ENCODE data around the gene GALNT18. TPM values are rescaled to one million over a fixed set of nuclear protein-coding genes. Genes with fewer than 3 reads are reported as not detected.

Gene GALNT18
- total RNA-seq, 1 experiment from 2014 or later = 13.5 TPM

DNA sequence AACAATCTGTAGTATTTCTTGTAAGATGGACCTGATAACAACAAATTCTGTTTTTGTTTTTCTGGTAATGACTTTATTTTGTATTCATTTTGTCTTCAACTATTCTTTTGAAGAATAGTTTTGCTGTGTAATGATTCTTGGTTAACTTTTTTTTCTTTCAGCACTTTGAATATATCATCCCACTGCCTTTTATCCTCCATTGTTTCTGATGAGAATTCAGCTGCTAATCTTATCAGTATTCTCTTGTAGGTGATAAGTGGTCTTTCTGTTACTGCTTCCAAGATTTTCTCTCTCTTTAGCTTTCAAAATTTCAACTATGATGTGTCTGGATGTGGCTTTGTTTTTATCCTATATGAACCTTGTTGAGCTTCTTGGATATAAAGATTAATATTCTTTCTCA lies 21.5 kb downstream of the GALNT18 start:
- no peak for DNase-seq (ENCODE audit: low read depth)
- in situ Hi-C loops (cut with HindIII; ENCODE audit: low pct_unique_long_range_greater_than_20kb, low sequenced_read_pairs) = no loop called here

DNA sequence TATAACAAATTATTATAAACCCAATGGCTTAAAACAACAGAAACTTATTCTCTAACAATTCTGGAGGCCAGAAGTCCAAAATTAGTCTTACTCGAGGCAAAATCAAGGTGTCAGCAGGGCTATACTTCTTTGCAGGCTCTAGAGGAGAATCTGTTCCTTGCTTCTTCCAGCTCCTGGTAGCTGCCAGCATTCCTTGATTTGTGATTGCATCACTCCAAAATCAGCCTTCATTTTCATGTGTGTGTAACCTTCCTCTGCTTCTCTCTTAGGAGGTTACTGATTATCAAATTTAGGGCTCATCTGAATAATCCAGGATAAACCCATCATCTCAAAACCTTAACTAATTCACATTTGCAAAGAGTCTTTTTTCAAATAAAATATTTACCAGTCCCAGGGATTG lies 23.6 kb downstream of the GALNT18 start:
- no peak for DNase-seq (ENCODE audit: low read depth)
- in situ Hi-C loops (cut with HindIII; ENCODE audit: low pct_unique_long_range_greater_than_20kb, low sequenced_read_pairs) = no loop called here

DNA sequence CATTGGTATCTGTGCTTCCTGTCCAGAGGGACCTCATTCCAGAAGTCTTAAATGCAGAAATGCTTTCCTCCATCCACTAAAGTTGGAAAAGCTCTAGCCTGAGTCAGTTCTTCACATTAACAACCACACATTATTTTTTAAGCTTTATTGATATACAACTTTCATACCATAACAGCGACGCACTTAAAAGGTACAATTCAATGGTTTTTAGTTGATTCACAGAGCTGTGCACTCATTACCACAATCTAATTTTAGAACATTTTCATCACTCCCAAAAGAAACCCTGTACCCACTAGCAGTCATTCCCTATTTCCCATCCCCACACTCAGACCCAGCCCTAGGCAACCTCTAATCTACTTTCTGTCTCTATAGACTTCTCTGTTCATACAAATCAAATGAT lies 27.6 kb downstream of the GALNT18 start:
- in situ Hi-C loops (cut with HindIII; ENCODE audit: low pct_unique_long_range_greater_than_20kb, low sequenced_read_pairs) = no loop called here
- DNase-seq (ENCODE audit: low read depth) = no peak

DNA sequence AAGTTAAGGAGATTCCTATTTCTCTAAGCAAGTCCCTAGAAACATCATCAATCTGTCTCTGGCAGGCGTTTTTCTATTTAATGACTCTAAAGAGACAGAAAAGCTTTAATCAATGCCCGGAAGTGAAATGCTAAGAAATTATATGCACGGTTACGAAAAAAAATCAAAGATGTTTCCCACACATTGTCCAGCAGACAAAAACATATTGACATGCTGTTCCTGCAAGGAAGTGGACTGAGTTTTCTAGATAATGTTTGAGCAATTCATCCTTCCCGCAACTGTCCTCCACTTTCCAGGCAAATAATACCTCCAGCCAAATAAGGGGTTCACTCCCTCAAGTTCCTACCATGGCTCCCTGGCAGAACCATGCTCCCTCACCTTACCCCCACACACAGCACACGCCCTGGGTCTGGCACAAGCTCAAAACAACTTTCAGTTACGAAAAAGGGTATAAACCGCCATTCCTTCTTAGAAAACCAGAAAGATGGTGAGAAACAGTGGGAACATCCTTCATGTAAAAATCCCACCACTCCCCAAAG lies 29.6 kb downstream of the GALNT18 start:
- in situ Hi-C loops (cut with HindIII; ENCODE audit: low pct_unique_long_range_greater_than_20kb, low sequenced_read_pairs) = no loop called here
- no peak for DNase-seq (ENCODE audit: low read depth)

DNA sequence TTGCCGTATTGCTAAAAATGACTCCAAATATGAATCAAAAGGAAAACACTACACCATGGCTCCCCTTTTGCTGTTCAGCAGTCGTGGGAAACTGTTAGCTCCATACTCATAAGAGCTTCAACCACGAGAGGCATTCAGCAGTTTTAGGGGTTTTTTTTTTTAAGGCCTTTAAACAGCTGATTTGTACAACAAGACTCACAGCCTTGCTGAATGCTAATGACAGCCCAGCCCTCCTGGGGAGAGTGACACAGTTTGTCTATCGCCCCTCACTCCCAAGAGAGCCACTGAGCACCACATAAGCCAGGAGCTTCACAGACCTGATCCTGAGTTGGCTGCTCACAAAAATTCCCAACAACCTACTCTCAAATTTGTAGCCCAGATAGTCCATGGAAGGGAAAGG lies 32.4 kb downstream of the GALNT18 start:
- DNase-seq (ENCODE audit: low read depth) = no peak
- in situ Hi-C loops (cut with HindIII; ENCODE audit: low pct_unique_long_range_greater_than_20kb, low sequenced_read_pairs) = no loop called here

DNA sequence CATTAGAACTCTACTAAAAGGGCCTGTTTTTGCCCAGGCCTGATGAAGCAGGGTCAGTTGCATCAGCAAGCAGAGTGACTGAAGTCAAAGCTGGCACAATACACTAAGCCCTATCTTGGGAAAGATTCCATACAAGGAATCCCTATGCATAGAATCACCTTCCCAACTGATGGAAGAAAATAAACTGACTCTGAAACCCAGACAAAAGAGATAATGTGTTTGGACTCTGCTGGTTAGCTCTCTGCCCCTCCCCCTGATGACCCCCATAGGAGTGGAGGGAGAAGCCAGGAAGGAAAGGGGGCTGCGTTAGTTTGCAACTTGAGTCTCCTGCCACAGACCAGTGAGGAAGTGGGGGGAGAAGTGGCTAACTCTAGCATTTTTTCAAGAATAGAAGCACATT lies 32.9 kb downstream of the GALNT18 start:
- in situ Hi-C loops (cut with HindIII; ENCODE audit: low pct_unique_long_range_greater_than_20kb, low sequenced_read_pairs) = no loop called here
- no peak for DNase-seq (ENCODE audit: low read depth)

DNA sequence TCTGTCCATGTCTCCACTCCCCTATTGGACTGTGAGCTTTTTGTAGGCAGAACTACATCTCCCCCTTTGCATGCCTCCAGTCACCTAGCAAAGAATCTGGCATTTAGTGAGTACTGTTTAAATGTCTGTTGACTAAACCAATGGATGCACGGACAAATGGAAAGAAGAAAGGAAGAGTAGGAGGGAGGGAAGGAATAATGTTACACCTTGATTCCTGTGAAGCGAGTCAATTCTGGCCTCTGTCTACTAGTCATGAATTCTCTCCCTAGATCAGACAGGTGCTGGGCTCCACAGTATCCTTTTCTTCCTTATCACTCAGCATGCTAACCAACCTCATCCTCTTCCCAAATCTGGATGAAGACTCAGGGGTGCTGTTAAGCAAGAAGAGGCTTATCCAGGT lies 33.6 kb downstream of the GALNT18 start:
- in situ Hi-C loops (cut with HindIII; ENCODE audit: low pct_unique_long_range_greater_than_20kb, low sequenced_read_pairs) = no loop called here
- no peak for DNase-seq (ENCODE audit: low read depth)

DNA sequence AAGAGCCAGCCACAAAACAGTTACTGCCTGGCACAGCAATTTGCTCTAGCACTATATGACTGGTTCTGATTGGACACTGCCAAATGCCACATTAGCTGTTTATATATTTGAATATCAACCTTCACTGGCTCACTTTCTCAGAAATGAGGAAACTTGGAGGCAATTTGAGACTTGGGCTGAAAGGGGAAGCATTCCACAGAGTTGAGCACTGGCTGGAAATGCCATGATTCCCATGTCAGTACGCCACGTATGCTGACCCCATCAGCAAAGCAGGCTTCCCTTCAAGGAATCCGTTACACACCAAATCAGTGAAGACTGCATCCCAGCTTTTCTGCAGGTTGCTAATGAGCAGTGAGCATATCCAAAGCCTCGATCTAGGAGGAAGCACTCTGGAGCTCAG lies 34.7 kb downstream of the GALNT18 start:
- in situ Hi-C loops (cut with HindIII; ENCODE audit: low pct_unique_long_range_greater_than_20kb, low sequenced_read_pairs) = no loop called here
- DNase-seq (ENCODE audit: low read depth) = no peak

DNA sequence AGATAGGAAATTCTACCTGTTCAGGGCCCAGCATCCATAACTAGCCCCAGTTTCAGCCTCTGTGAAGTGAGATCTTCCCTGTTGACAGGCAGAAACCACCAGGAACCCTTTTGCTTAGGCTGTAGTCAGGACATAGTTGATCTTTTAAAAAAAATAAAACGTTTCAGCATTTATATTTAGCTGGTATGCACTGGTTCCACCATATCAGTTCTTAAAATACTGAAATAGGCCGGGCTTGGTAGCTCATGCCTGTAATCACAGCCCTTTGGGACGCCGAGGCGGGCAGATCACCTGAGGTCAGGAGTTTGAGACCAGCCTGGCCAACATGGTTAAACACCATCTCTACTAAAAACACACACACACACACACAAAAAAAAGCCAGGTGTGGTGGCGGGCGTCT lies 35.3 kb downstream of the GALNT18 start:
- in situ Hi-C loops (cut with HindIII; ENCODE audit: low pct_unique_long_range_greater_than_20kb, low sequenced_read_pairs) = no loop called here
- DNase-seq (ENCODE audit: low read depth) = no peak

DNA sequence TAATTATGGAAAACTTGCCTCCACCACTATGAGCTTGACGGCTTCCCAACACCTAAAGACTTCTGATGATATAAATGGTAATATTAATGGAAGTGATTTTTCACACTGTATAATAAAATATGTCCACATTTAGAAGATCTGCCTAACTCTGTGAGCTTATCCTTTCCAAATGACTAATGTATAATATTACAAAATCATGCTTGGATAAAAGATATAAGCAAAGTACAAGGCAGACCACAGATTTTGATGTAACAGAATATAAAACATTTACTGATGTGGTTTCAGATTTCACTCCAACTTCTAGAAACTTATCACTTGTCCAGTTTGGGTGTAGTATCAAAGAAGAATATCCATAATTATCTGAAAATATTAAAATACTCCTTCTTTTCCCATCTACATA lies 36.9 kb downstream of the GALNT18 start:
- no peak for DNase-seq (ENCODE audit: low read depth)
- in situ Hi-C loops (cut with HindIII; ENCODE audit: low pct_unique_long_range_greater_than_20kb, low sequenced_read_pairs) = no loop called here

DNA sequence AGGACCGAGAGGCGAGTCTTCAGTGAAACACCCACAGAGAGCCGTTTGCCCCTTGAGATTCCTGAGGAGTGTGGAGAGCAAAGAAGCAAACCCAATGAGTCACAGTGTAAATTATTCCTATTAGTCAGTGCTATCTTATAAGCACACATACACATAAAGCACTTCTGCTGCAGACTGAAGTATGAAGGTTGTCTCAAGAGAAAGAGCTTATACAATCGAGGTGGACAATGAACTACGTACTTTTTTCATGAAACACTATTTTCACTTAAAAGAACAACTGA lies 37.3 kb downstream of the GALNT18 start:
- in situ Hi-C loops (cut with HindIII; ENCODE audit: low pct_unique_long_range_greater_than_20kb, low sequenced_read_pairs) = no loop called here
- DNase-seq (ENCODE audit: low read depth) = peak; percentile 59

DNA sequence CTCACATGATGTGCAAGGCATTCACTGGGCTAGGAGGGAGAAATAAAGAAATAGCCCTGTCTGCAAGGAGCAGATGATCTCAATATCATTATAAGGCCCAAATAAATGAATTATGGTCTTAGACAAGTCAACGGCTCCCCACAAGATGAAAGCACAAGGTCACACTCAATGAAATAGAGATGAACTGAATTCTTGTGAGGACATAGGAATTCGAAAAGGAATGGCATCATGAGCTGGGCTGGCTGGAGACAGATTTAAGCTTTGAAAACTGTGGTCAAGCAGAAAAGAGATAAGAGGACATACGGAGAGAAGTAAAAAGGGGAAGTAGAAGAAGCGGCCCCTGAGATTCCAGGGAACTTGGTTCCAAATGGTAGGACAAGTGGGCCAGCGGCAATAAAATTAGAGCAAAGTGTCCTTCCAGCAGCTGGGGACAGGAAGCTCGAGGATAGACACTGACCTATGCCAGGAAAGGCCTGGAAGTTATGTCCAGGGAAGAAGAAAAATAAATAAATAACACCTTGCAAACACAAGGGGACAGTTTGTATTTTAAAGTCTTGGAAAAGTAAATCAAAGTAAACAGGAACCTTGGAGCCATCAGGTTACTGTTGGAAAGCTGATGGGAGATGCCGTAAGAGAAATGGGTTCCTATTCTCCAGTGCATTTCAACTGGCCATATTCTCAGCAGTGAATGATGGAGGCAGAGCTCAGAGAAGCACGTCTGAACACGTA lies 37.8 kb downstream of the GALNT18 start:
- in situ Hi-C loops (cut with HindIII; ENCODE audit: low pct_unique_long_range_greater_than_20kb, low sequenced_read_pairs) = no loop called here
- DNase-seq (ENCODE audit: low read depth) = no peak

DNA sequence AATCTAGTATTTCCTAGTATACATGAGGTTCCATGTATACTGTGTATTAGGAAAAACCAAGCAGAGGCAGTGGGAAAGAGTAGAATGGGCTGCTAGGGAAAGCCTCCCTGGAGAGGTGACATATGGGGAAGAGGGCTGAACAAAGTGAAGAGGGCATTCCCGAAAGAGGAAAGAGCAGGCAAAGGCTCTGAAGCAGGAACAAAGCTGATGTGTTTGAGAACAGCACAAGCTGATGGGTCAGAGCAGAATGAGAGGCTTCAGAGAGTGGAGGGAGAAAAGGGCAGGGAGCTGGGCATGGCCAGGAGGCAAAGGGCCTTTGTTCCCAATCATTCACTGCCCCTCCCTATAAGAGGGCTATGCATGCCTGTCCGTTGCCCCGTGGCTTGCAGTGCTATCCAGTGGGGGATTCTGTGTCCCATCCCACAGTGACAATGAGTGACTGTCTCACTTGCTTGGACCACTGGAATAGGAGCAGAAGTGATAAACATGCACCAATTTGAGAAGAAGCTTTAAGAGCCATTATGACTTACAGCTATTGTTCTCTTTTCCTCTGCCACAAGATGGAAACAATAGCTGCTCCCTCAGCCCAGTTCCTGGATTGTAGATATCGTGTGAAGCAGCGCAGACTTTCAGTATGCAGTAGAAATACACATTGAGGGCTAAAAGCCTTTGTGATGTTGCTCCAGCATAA lies 39.6 kb downstream of the GALNT18 start:
- in situ Hi-C loops (cut with HindIII; ENCODE audit: low pct_unique_long_range_greater_than_20kb, low sequenced_read_pairs) = no loop called here

DNA sequence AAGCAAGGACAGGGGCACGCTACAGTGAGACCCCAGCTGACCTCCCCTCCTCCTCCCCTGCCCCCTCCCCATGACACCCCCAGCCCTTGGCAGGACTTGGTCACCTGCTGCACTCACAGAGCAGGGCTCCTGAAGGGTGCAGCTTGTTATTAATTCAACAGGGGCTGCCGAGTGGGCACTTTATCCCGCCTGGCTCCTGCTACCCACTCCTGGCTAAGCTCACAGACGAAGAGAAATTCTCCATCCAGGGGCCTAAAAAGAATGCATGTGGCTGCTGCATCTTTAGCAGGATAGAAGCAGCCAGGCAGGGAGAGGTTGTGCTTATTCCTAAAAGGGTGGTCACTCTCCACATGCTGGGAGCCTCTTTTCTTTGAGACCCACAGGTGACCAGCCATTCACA lies 40.3 kb downstream of the GALNT18 start:
- DNase-seq (ENCODE audit: low read depth) = no peak
- in situ Hi-C loops (cut with HindIII; ENCODE audit: low pct_unique_long_range_greater_than_20kb, low sequenced_read_pairs) = no loop called here

More for the DNA sequence above, 39.6 kb downstream of the GALNT18 start:
- no peak for DNase-seq (ENCODE audit: low read depth)

DNA sequence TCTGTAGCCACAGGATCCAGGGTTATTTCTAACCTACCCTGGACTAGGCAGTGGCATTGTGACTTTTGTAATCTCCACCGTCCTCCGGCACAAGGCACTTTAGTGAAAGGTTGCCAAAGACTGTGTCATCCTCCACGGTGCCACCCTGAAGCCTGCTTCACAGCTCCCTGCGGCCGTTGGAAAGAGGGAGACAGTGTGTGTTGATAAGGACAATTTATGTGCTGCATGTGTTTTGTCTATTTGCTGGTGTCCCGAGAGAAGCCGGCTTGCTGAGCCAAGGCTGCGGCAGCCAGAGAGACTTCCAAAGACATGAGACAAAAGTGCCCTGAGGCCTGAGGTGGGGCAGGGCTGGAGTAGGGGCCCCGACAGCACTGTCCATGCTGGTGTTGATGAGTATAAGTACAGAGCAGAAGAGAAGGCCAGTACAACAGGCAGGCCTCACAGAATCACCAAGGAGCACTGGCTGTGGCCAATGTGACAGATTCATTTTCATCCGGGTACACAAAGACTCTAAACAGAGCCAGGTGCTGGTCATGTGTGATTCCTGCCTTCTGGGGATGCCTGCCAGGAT lies 40.9 kb downstream of the GALNT18 start:
- in situ Hi-C loops (cut with HindIII; ENCODE audit: low pct_unique_long_range_greater_than_20kb, low sequenced_read_pairs) = no loop called here
- DNase-seq (ENCODE audit: low read depth) = no peak

DNA sequence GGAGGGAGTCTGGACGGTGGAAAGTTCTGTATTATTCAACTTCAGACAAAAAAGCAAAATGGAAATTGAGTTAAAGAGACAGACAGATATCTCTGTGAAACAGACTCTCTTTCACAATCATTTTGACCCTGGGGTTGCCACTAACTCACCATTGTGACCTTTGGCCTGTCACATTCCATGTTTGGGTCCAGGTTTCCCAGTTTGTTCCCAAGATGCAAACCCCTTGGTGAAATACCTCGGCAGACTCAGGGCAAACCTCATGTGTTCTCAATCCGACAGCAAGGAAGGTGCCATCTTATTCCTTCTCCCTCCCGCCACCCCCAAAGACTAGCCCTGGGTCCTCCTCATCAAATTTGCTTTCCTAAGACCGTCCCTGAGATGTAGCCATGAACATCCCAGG lies 41.8 kb downstream of the GALNT18 start:
- DNase-seq (ENCODE audit: low read depth) = no peak
- in situ Hi-C loops (cut with HindIII; ENCODE audit: low pct_unique_long_range_greater_than_20kb, low sequenced_read_pairs) = no loop called here

DNA sequence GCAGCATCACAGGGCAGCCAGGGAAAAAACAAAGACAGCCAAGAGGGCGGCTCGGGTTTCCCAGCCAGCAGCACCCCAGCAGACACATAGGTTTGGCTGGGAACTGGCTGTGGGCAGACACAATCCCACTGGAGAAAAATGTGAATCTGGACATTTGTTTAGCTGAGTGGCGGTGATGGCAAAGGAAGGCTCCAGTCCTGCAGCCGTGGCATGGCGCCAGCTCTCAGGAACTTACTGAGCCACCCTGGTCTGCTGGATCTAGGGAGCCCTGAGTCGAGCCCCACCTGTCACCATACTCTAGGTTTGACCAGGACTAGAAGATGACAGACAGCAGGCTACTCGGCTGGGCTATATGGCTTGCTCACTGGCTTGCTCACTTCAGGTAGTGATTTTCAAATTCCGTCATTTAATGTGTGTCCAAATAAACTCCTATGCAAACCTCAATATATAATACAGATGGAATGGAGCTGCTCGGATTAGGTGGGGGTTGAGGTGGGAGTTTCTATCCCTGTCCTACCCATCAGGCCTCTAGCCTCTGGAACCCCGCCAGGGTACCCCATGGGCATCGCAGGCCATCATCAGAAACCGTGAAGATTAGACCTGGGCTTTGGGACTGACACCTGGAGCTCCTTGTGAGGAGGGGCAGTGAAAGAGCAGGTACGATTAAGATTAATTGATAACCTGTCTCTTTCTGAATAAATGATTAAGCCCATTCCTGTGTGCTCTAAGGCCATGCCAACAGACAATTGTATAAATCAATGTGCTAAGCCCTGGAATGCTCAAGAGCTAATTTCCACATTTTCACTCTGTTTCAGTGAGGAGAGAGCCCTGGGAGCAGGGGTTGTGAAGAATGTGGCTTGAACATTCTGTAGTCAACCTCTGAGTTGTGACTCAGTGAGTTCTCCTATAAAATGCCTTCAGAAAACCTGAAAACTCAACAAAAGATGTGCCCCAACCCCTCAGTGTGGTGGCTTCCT lies 42.5 kb downstream of the GALNT18 start:
- DNase-seq (ENCODE audit: low read depth) = no peak
- in situ Hi-C loops (cut with HindIII; ENCODE audit: low pct_unique_long_range_greater_than_20kb, low sequenced_read_pairs) = no loop called here

Data from Caki2 (cell line).